H1 (cell line): ENCODE results near the gene OR51B6. TPM values are rescaled to one million over a fixed set of nuclear protein-coding genes. Genes with fewer than 3 reads are reported as not detected.

ENCODE experiments used
- CTCF ChIA-PET: fragments of 300-600 bp; sonication (Branson Sonifier 250); formaldehyde crosslinking; loops from one replicate; lab custom pipeline; 2021; ENCODE audit not compliant: partially characterized antibody; lab: Charles Lee
- POLR2A ChIA-PET: fragments of 300-600 bp; sonication (Branson Sonifier 250); formaldehyde crosslinking; loops from one replicate; lab custom pipeline; 2021; ENCODE audit warnings: inconsistent platforms; ENCODE audit not compliant: partially characterized antibody; lab: Charles Lee
- DNase-seq, 2 experiments: peaks; one replicate each; pipeline versions ENCODE4 v3.0.0 to v3.0.0-alpha.2; 2010 to 2022; ENCODE audit warnings: low spot score in 2 of 2, low read depth in 1 of 2, mixed read lengths in 1 of 2
- FAIRE-seq: peaks from 2 replicates; lab custom pipeline; 2011; peaks lifted over from hg19 to GRCh38; lab: Jason Lieb, UNC
- H2AFZ ChIP-seq: 2 replicates; pipeline ENCODE4 v1.8.1; 2012; ENCODE audit warnings: low read length, inconsistent platforms
- H2AK5ac ChIP-seq: 2 replicates; pipeline ENCODE4 v1.6.1; 2013; ENCODE audit warnings: low read depth, low read length
- H2BK120ac ChIP-seq: replicated peaks from 2 replicates; pipeline ENCODE3; 2013; ENCODE audit warnings: low read depth, low read length, inconsistent platforms
- H2BK12ac ChIP-seq: 2 replicates; pipeline ENCODE4 v1.6.1; 2013; ENCODE audit warnings: low read depth, low read length
- H2BK15ac ChIP-seq: 2 replicates; pipeline ENCODE4 v1.6.1; 2013; ENCODE audit warnings: low read length
- H2BK20ac ChIP-seq: 2 replicates; pipeline ENCODE4 v1.6.1; 2013; ENCODE audit warnings: low read length
- H2BK5ac ChIP-seq: 2 replicates; pipeline ENCODE4 v1.6.1; 2013; ENCODE audit warnings: low read depth, low read length
- H3K14ac ChIP-seq: 2 replicates; pipeline ENCODE4 v1.6.1; 2013; ENCODE audit warnings: inconsistent platforms; ENCODE audit not compliant: insufficient read length
- H3K18ac ChIP-seq: 2 replicates; pipeline ENCODE4 v1.6.1; 2013; ENCODE audit warnings: low read length; ENCODE audit errors: extremely low read depth
- H3K23ac ChIP-seq: 2 replicates; pipeline ENCODE4 v1.6.1; 2013; ENCODE audit warnings: inconsistent platforms; ENCODE audit not compliant: insufficient read length
- H3K23me2 ChIP-seq: 2 replicates; pipeline ENCODE4 v1.6.1; 2013; ENCODE audit warnings: low read depth, low read length
- H3K27ac ChIP-seq: 2 replicates; pipeline ENCODE4 v1.6.1; 2011; ENCODE audit warnings: low read depth, low read length, inconsistent platforms
- H3K27me3 ChIP-seq, 4 experiments: replicated peaks in 1 of 4; 1 replicate in 1 of 4; 2 replicates in 3 of 4; pipeline versions ENCODE4 v1.6.1 to v1.8.1; 2011 to 2013; ENCODE audit warnings: low read length in 3 of 4, mild to moderate bottlenecking in 3 of 4, inconsistent platforms in 2 of 4, mixed read lengths in 2 of 4, moderate library complexity in 1 of 4; ENCODE audit not compliant: control insufficient read depth in 3 of 4, insufficient read depth in 3 of 4; ENCODE audit errors: extremely low read depth in 1 of 4
- H3K36me3 ChIP-seq, 4 experiments: 2 replicates each; pipeline versions ENCODE4 v1.6.1 to v1.8.1; 2011 to 2013; ENCODE audit warnings: mild to moderate bottlenecking in 4 of 4, low read length in 3 of 4, moderate library complexity in 2 of 4, control low read depth in 1 of 4, inconsistent platforms in 1 of 4; ENCODE audit not compliant: insufficient read depth in 4 of 4, control insufficient read depth in 2 of 4
- H3K4ac ChIP-seq: replicated peaks from 2 replicates; pipeline ENCODE3; 2013; ENCODE audit warnings: low read length, low read depth, mixed read lengths, inconsistent platforms; ENCODE audit not compliant: insufficient read length
- H3K4me1 ChIP-seq, 4 experiments: replicated peaks in 1 of 4; 1 replicate in 1 of 4; 2 replicates in 3 of 4; pipeline versions ENCODE4 v1.6.1 to v1.8.1; 2011 to 2013; ENCODE audit warnings: low read length in 3 of 4, inconsistent platforms in 2 of 4, mixed read lengths in 1 of 4; ENCODE audit not compliant: insufficient read depth in 4 of 4, control insufficient read depth in 3 of 4
- H3K4me2 ChIP-seq, 2 experiments: 2 replicates each; pipeline versions ENCODE4 v1.6.1 to v1.8.1; 2011 to 2013; ENCODE audit warnings: low read depth in 2 of 2, low read length in 2 of 2, control low read depth in 1 of 2, inconsistent platforms in 1 of 2, mild to moderate bottlenecking in 1 of 2; ENCODE audit not compliant: insufficient read depth in 1 of 2
- H3K4me3 ChIP-seq, 4 experiments: fragments of 200-600, 300-600 bp in 1 of 4; sonication (generic), shearing (Covaris generic), sonication (Bioruptor Twin) in 1 of 4; 2 replicates each; pipeline versions ENCODE4 v1.5.1 to v1.8.1; 2011 to 2016; ENCODE audit warnings: low read length in 4 of 4, low read depth in 3 of 4, control low read depth in 2 of 4, inconsistent platforms in 2 of 4, mild to moderate bottlenecking in 2 of 4, mixed read lengths in 1 of 4, moderate library complexity in 1 of 4; ENCODE audit not compliant: insufficient read depth in 2 of 4; ENCODE audit errors: extremely low read depth in 1 of 4
- H3K56ac ChIP-seq: replicated peaks from 2 replicates; pipeline ENCODE3; 2013; ENCODE audit warnings: low read depth, mild to moderate bottlenecking, mixed read lengths, low read length, inconsistent platforms; ENCODE audit not compliant: insufficient read length
- H3K79me1 ChIP-seq: 2 replicates; pipeline ENCODE4 v1.6.1; 2013; ENCODE audit warnings: low read depth, low read length, control low read depth
- H3K79me2 ChIP-seq, 2 experiments: 2 replicates each; pipeline versions ENCODE4 v1.6.1 to v1.8.1; 2012 to 2013; ENCODE audit warnings: low read length in 2 of 2, mild to moderate bottlenecking in 2 of 2, inconsistent platforms in 1 of 2; ENCODE audit not compliant: insufficient read depth in 2 of 2, control insufficient read depth in 1 of 2
- H3K9ac ChIP-seq, 4 experiments: replicated peaks in 1 of 4; 1 replicate in 1 of 4; 2 replicates in 3 of 4; pipeline versions ENCODE4 v1.6.1 to v1.8.1; 2011 to 2013; ENCODE audit warnings: low read depth in 3 of 4, low read length in 3 of 4, control low read depth in 2 of 4, mild to moderate bottlenecking in 2 of 4, moderate library complexity in 2 of 4, inconsistent platforms in 1 of 4; ENCODE audit errors: extremely low read depth in 1 of 4
- H3K9me3 ChIP-seq, 2 experiments: 2 replicates each; pipeline versions ENCODE4 v1.6.1 to v1.8.1; 2012 to 2013; ENCODE audit warnings: mild to moderate bottlenecking in 2 of 2, moderate library complexity in 2 of 2, control low read depth in 1 of 2, inconsistent platforms in 1 of 2, low read depth in 1 of 2, low read length in 1 of 2, mixed read lengths in 1 of 2; ENCODE audit not compliant: insufficient read depth in 2 of 2
- H4K20me1 ChIP-seq, 2 experiments: replicated peaks in 1 of 2; 2 replicates each; pipeline versions ENCODE3 to v1.8.1; 2011 to 2013; ENCODE audit warnings: inconsistent platforms in 2 of 2, low read length in 2 of 2, mild to moderate bottlenecking in 1 of 2; ENCODE audit not compliant: insufficient read depth in 2 of 2, control insufficient read depth in 1 of 2
- H4K5ac ChIP-seq: 2 replicates; pipeline ENCODE4 v1.6.1; 2013; ENCODE audit warnings: low read length, low read depth, mixed read lengths, inconsistent platforms; ENCODE audit not compliant: insufficient read length
- H4K8ac ChIP-seq: 2 replicates; pipeline ENCODE4 v1.8.0; 2013; ENCODE audit warnings: mild to moderate bottlenecking, moderate library complexity, low read length, inconsistent platforms; ENCODE audit not compliant: insufficient read depth; ENCODE audit errors: extremely low read depth
- H4K91ac ChIP-seq: replicated peaks from 2 replicates; pipeline ENCODE3; 2013; ENCODE audit warnings: low read length, mixed read lengths, inconsistent platforms; ENCODE audit not compliant: insufficient read length
- BCL11A ChIP-seq, 2 experiments: IDR thresholded peaks; one replicate each; pipeline ENCODE4 v1.6.1; 2011; ENCODE audit warnings: low read depth in 2 of 2, low read length in 2 of 2, mild to moderate bottlenecking in 2 of 2
- CBX8 ChIP-seq: fragments of 300-800, 300-1000 bp; sonication (generic); IDR thresholded peaks from 2 replicates; pipeline ENCODE4 v1.7.1; 2016; ENCODE audit warnings: low read depth, low read length, borderline replicate concordance
- CEBPB ChIP-seq: IDR thresholded peaks from 2 replicates; pipeline ENCODE4 v1.6.1; 2012; ENCODE audit warnings: low read depth, low read length
- EP300 ChIP-seq, 2 experiments: IDR thresholded peaks; 1 replicate in 1 of 2; 2 replicates in 1 of 2; pipeline ENCODE4 v1.6.1; 2011 to 2012; ENCODE audit warnings: low read depth in 2 of 2, low read length in 2 of 2, mild to moderate bottlenecking in 2 of 2, borderline replicate concordance in 1 of 2, inconsistent platforms in 1 of 2, moderate library complexity in 1 of 2
- KDM4A ChIP-seq: IDR thresholded peaks from one replicate; pipeline ENCODE4 v1.7.1; 2012; ENCODE audit warnings: low read depth, mild to moderate bottlenecking, moderate library complexity, low read length, inconsistent platforms; ENCODE audit not compliant: severe bottlenecking
- SP2 ChIP-seq: IDR thresholded peaks from 2 replicates; pipeline ENCODE4 v1.6.1; 2012; ENCODE audit warnings: mild to moderate bottlenecking, low read length, inconsistent platforms
- SUZ12 ChIP-seq: fragments of 200-600 bp; sonication (generic); IDR thresholded peaks from 2 replicates; pipeline ENCODE4 v1.6.1; 2012; ENCODE audit warnings: mild to moderate bottlenecking, inconsistent platforms, low read length, moderate library complexity, mixed read lengths
- WGBS, 2 experiments: shearing (Covaris generic) in 1 of 2; methylation state at CpG; one replicate each; pipeline versions ENCODE4 v1.1.6 to v1.1.7; 2013 to 2015; ENCODE audit warnings: low lambda C conversion rate in 2 of 2, mixed read lengths in 2 of 2, inconsistent platforms in 1 of 2, low coverage in 1 of 2, missing lambda C conversion rate in 1 of 2; ENCODE audit not compliant: insufficient replicate concordance in 2 of 2, insufficient coverage in 1 of 2, insufficient read length in 1 of 2; ENCODE audit errors: extremely low coverage in 1 of 2, missing lambda C conversion rate in 1 of 2; 5-methylcytosine and 5-hydroxymethylcytosine counted together
- polyA plus RNA-seq, 7 experiments: library from polyadenylated mRNA; depleted of rRNA in 3 of 7; stranded (reverse) in 5 of 7; unstranded in 2 of 7; fragments of >200 nt in 5 of 7; fragments of 200-250 nt in 2 of 7; gene quantifications; 1 replicate in 5 of 7; 2 replicates in 1 of 7; 4 replicates in 1 of 7; pipeline versions ENCODE4 v1.2.1 to v1.2.3, GENCODE V29; 2011 to 2013; ENCODE audit warnings: missing spikeins in 2 of 7, mixed read lengths in 2 of 7
- total RNA-seq: library from RNA; stranded (reverse); fragmentation: NEBNext Ultra II Directional; extraction: Animal tissue kit (Norgen Biotek cat#: 25700); gene quantifications from 2 replicates; pipeline ENCODE4 v1.2.1, GENCODE V29; 2021
- TF ChIP-seq, protein P1 (sequence below): IDR thresholded peaks from 2 replicates; pipeline ENCODE4 v1.6.1; 2012; ENCODE audit warnings: inconsistent platforms
- TF ChIP-seq, protein P2 (sequence below): IDR thresholded peaks from 2 replicates; pipeline ENCODE4 v1.6.1; 2012; ENCODE audit warnings: low read length, inconsistent platforms
- TF ChIP-seq, protein P3 (sequence below): IDR thresholded peaks from 2 replicates; pipeline ENCODE4 v1.6.1; 2011; ENCODE audit warnings: low read depth, mild to moderate bottlenecking, low read length; ENCODE audit not compliant: insufficient read depth

Gene OR51B6
- total and polyA plus RNA-seq, 2 of the 8 experiments (the other 6 are each of a cell fraction or from before 2014, with no cell fraction given), result not detected

DNA sequence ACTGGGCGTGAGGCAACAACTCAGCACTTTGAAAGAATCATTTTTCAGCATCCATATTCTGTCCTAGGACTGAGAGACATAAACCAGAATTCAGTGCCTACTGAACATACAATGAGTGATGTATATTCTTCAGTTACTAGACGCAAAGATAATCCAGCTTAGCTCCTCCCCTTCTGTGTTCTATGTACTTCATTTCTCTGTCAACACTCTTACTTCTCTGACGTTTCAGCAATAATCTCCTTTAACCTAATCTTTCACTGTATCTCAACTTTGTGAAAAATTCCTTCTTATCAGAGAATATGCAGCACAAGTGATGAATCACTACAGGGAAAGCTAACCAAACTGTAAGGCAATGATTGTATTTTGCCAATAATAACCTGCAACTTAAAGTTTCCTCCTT, 5.5 kb upstream of the OR51B6 start:
- no peak overlapping the region for H4K8ac ChIP-seq
- H2BK12ac ChIP-seq, result no peak overlapping the region
- DNase-seq (no peak), FAIRE-seq (no peak)
- H3K9me3 ChIP-seq, result no peaks in the 10 kb centered on the region
- H2BK5ac ChIP-seq, result no peak overlapping the region
- H3K56ac ChIP-seq, result no peak overlapping the region
- H2AK5ac ChIP-seq, result no peak overlapping the region
- H2BK120ac ChIP-seq, result no peak overlapping the region
- no peaks in the 10 kb centered on the region for H3K36me3 ChIP-seq
- ChIA-PET POLR2A (no interaction called here), CTCF (interaction anchor here (1.4 to 2.7 kb wide), 3 partner anchors 18 to 34 kb away, joined by 3 to 8 read pairs (median 4); no protein-coding TSS in a partner anchor)
- H3K4me2 ChIP-seq, result no peak overlapping the region
- WGBS, 2 experiments, result 94% methylated on average over 3 of the region's 3 CpGs; no CpG with 5 or more reads in 1 of the 2 experiments
- H3K27ac ChIP-seq, result no peak overlapping the region
- H3K14ac ChIP-seq, result no peak overlapping the region
- H2BK15ac ChIP-seq, result no peak overlapping the region
- H3K23ac ChIP-seq, result no peak overlapping the region
- no peaks in the 10 kb centered on the region for H4K20me1 ChIP-seq
- no peaks in the 10 kb centered on the region for H3K27me3 ChIP-seq
- no peaks in the 10 kb centered on the region for H3K79me2 ChIP-seq
- H3K4me3 ChIP-seq, result no peak overlapping the region
- no peak overlapping the region for H3K18ac ChIP-seq
- H4K5ac ChIP-seq, result no peak overlapping the region
- no peak overlapping the region for H4K91ac ChIP-seq
- peaks cover 0 to 5% (median 3%) of the 10 kb centered on the region in 4 experiments; a peak in 2 of 7 replicates for H3K4me1 ChIP-seq
- H2AFZ ChIP-seq, result no peak overlapping the region
- H3K9ac ChIP-seq, result no peak overlapping the region
- no peak overlapping the region for H2BK20ac ChIP-seq
- no peak overlapping the region for H3K4ac ChIP-seq
- no peaks in the 10 kb centered on the region for H3K79me1 ChIP-seq
- no peaks in the 10 kb centered on the region for H3K23me2 ChIP-seq
- TF ChIP-seq, protein P1, sequence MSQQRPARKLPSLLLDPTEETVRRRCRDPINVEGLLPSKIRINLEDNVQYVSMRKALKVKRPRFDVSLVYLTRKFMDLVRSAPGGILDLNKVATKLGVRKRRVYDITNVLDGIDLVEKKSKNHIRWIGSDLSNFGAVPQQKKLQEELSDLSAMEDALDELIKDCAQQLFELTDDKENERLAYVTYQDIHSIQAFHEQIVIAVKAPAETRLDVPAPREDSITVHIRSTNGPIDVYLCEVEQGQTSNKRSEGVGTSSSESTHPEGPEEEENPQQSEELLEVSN, result no peak
- TF ChIP-seq CBX8, result no peak
- no peak for TF ChIP-seq EP300 (IDR thresholded peaks at IDR 0.05; ENCODE audit: borderline replicate concordance in 1 of 2, low read depth in 2 of 2, low read length in 2 of 2)
- TF ChIP-seq, protein P2, sequence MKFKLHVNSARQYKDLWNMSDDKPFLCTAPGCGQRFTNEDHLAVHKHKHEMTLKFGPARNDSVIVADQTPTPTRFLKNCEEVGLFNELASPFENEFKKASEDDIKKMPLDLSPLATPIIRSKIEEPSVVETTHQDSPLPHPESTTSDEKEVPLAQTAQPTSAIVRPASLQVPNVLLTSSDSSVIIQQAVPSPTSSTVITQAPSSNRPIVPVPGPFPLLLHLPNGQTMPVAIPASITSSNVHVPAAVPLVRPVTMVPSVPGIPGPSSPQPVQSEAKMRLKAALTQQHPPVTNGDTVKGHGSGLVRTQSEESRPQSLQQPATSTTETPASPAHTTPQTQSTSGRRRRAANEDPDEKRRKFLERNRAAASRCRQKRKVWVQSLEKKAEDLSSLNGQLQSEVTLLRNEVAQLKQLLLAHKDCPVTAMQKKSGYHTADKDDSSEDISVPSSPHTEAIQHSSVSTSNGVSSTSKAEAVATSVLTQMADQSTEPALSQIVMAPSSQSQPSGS, result no peak
- TF ChIP-seq BCL11A (IDR thresholded peaks at IDR 0.05; ENCODE audit: low read depth in 2 of 2, low read length in 2 of 2), result no peak
- TF ChIP-seq KDM4A, result no peak
- TF ChIP-seq, protein P3, sequence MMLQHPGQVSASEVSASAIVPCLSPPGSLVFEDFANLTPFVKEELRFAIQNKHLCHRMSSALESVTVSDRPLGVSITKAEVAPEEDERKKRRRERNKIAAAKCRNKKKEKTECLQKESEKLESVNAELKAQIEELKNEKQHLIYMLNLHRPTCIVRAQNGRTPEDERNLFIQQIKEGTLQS, result no peak
- no peak for TF ChIP-seq CEBPB
- no peak for TF ChIP-seq SUZ12
- no peak for TF ChIP-seq SP2
